Activated B cell treated with CpG ODN at 0.5 μM for 24 hours (primary cell): ENCODE measurements around the gene OTX1. TPM values are rescaled to one million over a fixed set of nuclear protein-coding genes. Genes with fewer than 3 reads are reported as not detected.
A peak's percentile ranks its signal among the peaks of the same experiment; 100 is the strongest.

Source experiments
- ATAC-seq: fragments of 200-7000 bp; cut with Tn5 transposase; one replicate; pipeline ENCODE4 v1.10.0; 2021; ENCODE audit warnings: low read depth, mild to moderate bottlenecking, moderate library complexity
- CTCF ChIA-PET: fragments of 350-600 bp; sonication (Branson Sonifier 250); formaldehyde crosslinking; loops from one replicate; lab custom pipeline; 2021; ENCODE audit warnings: antibody characterized with exemption; lab: Charles Lee
- POLR2A ChIA-PET: fragments of 350-600 bp; sonication (Branson Sonifier 250); formaldehyde crosslinking; loops from one replicate; lab custom pipeline; 2021; ENCODE audit warnings: antibody characterized with exemption; lab: Charles Lee
- DNase-seq: peaks from one replicate; pipeline ENCODE4 v3.0.0; 2022
- H3K27ac Mint-ChIP-seq: one replicate; pipeline ENCODE4 v1.8.0; 2020; ENCODE audit warnings: mixed read lengths
- H3K27me3 Mint-ChIP-seq: one replicate; pipeline ENCODE4 v1.8.0; 2021; ENCODE audit warnings: mixed read lengths
- H3K36me3 Mint-ChIP-seq: one replicate; pipeline ENCODE4 v1.8.0; 2021; ENCODE audit warnings: low read depth, mixed read lengths
- H3K4me1 Mint-ChIP-seq: one replicate; pipeline ENCODE4 v1.8.0; 2021; ENCODE audit warnings: mixed read lengths
- H3K4me3 Mint-ChIP-seq: one replicate; pipeline ENCODE4 v1.8.0; 2020; ENCODE audit warnings: mild to moderate bottlenecking, mixed read lengths
- H3K9me3 Mint-ChIP-seq: one replicate; pipeline ENCODE4 v1.8.0; 2020; ENCODE audit warnings: mixed read lengths
- CTCF ChIP-seq: fragments of 200-600 bp; IDR thresholded peaks from one replicate; pipeline ENCODE4 v1.8.0; 2022; ENCODE audit warnings: antibody characterized with exemption, mild to moderate bottlenecking
- intact Hi-C: fragments of 100-400 bp; cut with micrococcal nuclease; formaldehyde crosslinking; loops from one replicate; pipeline ENCODE4 v1.15.1; 2024
- total RNA-seq: library from RNA; stranded (reverse); gene quantifications from 2 replicates; pipeline ENCODE4 v1.2.3, GENCODE V29; 2022

OTX1 gene
- total RNA-seq, 1 donor from 2014 or later, result not detected

- peak; percentile 20 for DNase-seq
- CTCF ChIA-PET, result no interaction called here
- H3K27ac Mint-ChIP-seq, result no peak overlapping the region
- TF ChIP-seq CTCF, result no peak
- H3K4me3 Mint-ChIP-seq, result peak overlapping the region; percentile 48
- intact Hi-C loops, result loop anchor here (5.0 kb wide), 1 partner anchor 532 kb away; the partner anchor contains the start of genes MDH1 and WDPCP
- H3K36me3 Mint-ChIP-seq, result peaks cover 4% of the 10 kb centered on the region
- ATAC-seq, result no peak
- peaks cover 77% of the 10 kb centered on the region for H3K27me3 Mint-ChIP-seq
- POLR2A ChIA-PET, result no interaction called here
- H3K9me3 Mint-ChIP-seq, result peaks cover 2% of the 10 kb centered on the region
- peaks cover 77% of the 10 kb centered on the region for H3K4me1 Mint-ChIP-seq
Observed at GRCh38 chr2:63055226-63056106, 4.8 kb downstream of the OTX1 start.

GRCh38 chr2:63056107-63057050 is 5.7 kb downstream of the OTX1 start:
- Mint-ChIP-seq H3K4me1 (peaks cover 71% of the 10 kb centered on the region), H3K27ac (peak overlapping the region; percentile 31), H3K36me3 (peaks cover 4% of the 10 kb centered on the region), H3K27me3 (peaks cover 76% of the 10 kb centered on the region), H3K9me3 (peaks cover 2% of the 10 kb centered on the region), H3K4me3 (peak overlapping the region; percentile 48)
- ChIA-PET POLR2A (no interaction called here), CTCF (no interaction called here)
- intact Hi-C loops, result loop anchor here (5.0 kb wide), 1 partner anchor 531 kb away; the partner anchor contains the start of genes MDH1 and WDPCP
- ATAC-seq, result no peak
- TF ChIP-seq CTCF, result no peak
- DNase-seq, result peak; percentile 22

- no peak for ATAC-seq
- Mint-ChIP-seq H3K36me3 (peaks cover 4% of the 10 kb centered on the region), H3K27me3 (peaks cover 72% of the 10 kb centered on the region), H3K4me1 (peaks cover 64% of the 10 kb centered on the region), H3K4me3 (peak overlapping the region; percentile 67), H3K9me3 (peaks cover 2% of the 10 kb centered on the region), H3K27ac (peak overlapping the region; percentile 50)
- POLR2A ChIA-PET, result no interaction called here
- DNase-seq, result no peak
- intact Hi-C loops, result loop anchor here (1.0 to 5.0 kb wide), 2 partner anchors 7 to 530 kb away; partner anchors contain the start of genes MDH1, OTX1 and WDPCP
- CTCF ChIA-PET, result no interaction called here
- no peak for TF ChIP-seq CTCF
Observed at GRCh38 chr2:63057249-63058143, 6.9 kb downstream of the OTX1 start.

GRCh38 chr2:63058144-63058920 is 7.7 kb downstream of the OTX1 start:
- ChIA-PET CTCF (no interaction called here), POLR2A (interaction anchor here (0.7 kb wide), 1 partner anchor 11 kb away, joined by 4 read pairs; no protein-coding TSS in a partner anchor)
- TF ChIP-seq CTCF, result no peak
- Mint-ChIP-seq H3K9me3 (peaks cover 4% of the 10 kb centered on the region), H3K36me3 (peaks cover 4% of the 10 kb centered on the region), H3K4me3 (peak overlapping the region; percentile 67), H3K27me3 (peaks cover 70% of the 10 kb centered on the region), H3K27ac (no peak overlapping the region), H3K4me1 (peaks cover 57% of the 10 kb centered on the region)
- DNase-seq (peak; percentile 20), ATAC-seq (no peak)
- intact Hi-C loops, result loop anchor here (1.0 to 5.0 kb wide), 2 partner anchors 8 to 529 kb away; partner anchors contain the start of genes MDH1, OTX1 and WDPCP
